ENCODE results near the gene CCT6B. TPM values are rescaled to one million over a fixed set of nuclear protein-coding genes. Genes with fewer than 3 reads are reported as not detected.

The CCT6B gene
- total and polyA plus RNA-seq, 9 of the 15 experiments (the other 6 are each of a cell fraction or from before 2014, with no cell fraction given): 0.25 to 0.91 (median 0.58) TPM

GRCh38 chr17:34991606-34992005, 30.3 kb upstream of the CCT6B start (continued):
- no peak for TF ChIP-seq ZNF707 (CRISPR knock-in tag; conservative IDR thresholded peaks at IDR 0.05)

GRCh38 chr17:34990921-34991365, 29.7 kb upstream of the CCT6B start:
- H3K36me3 ChIP-seq (ENCODE audit: control insufficient read depth, insufficient read depth, low read length): peaks cover 92% of the 10 kb centered on the region
- TF ChIP-seq PTBP1 (IDR thresholded peaks at IDR 0.05; ENCODE audit: low read depth, low read length): no peak
- no peak for TF ChIP-seq SRSF9 (IDR thresholded peaks at IDR 0.05; ENCODE audit: borderline replicate concordance, low read depth, low read length)
- no peak for TF ChIP-seq GABPB1 (CRISPR knock-in tag; IDR thresholded peaks at IDR 0.05)
- TF ChIP-seq BCLAF1 (IDR thresholded peaks at IDR 0.05; ENCODE audit: borderline replicate concordance in 1 of 2, control insufficient read depth in 1 of 2, low read depth in 2 of 2, low read length in 1 of 2): no peak
- TF ChIP-seq ZNF717 (CRISPR knock-in tag; IDR thresholded peaks at IDR 0.05): no peak
- no peak for TF ChIP-seq ZNF407 (IDR thresholded peaks at IDR 0.05; ENCODE audit: low read depth)
- no peak for TF ChIP-seq TAL1 (IDR thresholded peaks at IDR 0.05)
- TF ChIP-seq ILF3 (IDR thresholded peaks at IDR 0.05; ENCODE audit: borderline replicate concordance): no peak
- no peak for TF ChIP-seq TCF3 (CRISPR knock-in tag; IDR thresholded peaks at IDR 0.05)
- no peak for TF ChIP-seq ZKSCAN3 (CRISPR knock-in tag; IDR thresholded peaks at IDR 0.05)

More at GRCh38 chr17:34990921-34991365, 29.7 kb upstream of the CCT6B start:
- ChIA-PET POLR2A (interaction anchor here (0.6 to 3.8 kb wide), 5 partner anchors 9 to 315 kb away, joined by 3 to 27 read pairs (median 5); partner anchors contain the start of genes LIG3 and RAD51D), CTCF (ENCODE audit: low intra/inter-chr PET ratio) (no interaction called here)
- H3K4me2 ChIP-seq (ENCODE audit: insufficient read depth, low read length): no peak overlapping the region
- in situ Hi-C loops (cut with MboI) (no loop called here), intact Hi-C loops (cut with micrococcal nuclease) (no loop called here)
- no peaks in the 10 kb centered on the region for H3K9me3 ChIP-seq (replicated peaks; ENCODE audit: control insufficient read depth, insufficient read depth, low read depth, low read length)
- no TSS peak for BruUV-seq (replicated peaks)
- no peaks in the 10 kb centered on the region for H3K9me1 ChIP-seq (ENCODE audit: control insufficient read depth, insufficient read depth, low read length)
- FAIRE-seq (no peak), ATAC-seq (no peak), DNase-seq (ENCODE audit: extremely low read depth in 1 of 4, low spot score in 3 of 4) (no peak)
- H4K20me1 ChIP-seq (replicated peaks; ENCODE audit: control insufficient read depth, insufficient read depth, low read length): no peaks in the 10 kb centered on the region; the same call in 1 of the 2 replicates
- H3K27me3 ChIP-seq (ENCODE audit: control insufficient read depth in 2 of 2, insufficient read depth in 2 of 2, low read length in 2 of 2): no peaks in the 10 kb centered on the region
- 85% methylated on average over 6 of the region's 6 CpGs for WGBS (ENCODE audit: insufficient coverage, low coverage, missing lambda C conversion rate)
- peaks cover 9% of the 10 kb centered on the region for H3K79me2 ChIP-seq (ENCODE audit: control insufficient read depth, insufficient read depth, low read length)
- H3K4me3 ChIP-seq: no peak overlapping the region
- peaks cover 8 to 14% of the 10 kb centered on the region in 2 experiments; a peak in 4 of 5 replicates for H3K4me1 ChIP-seq (replicated peaks in 1 of 2; ENCODE audit: control insufficient read depth in 2 of 2, insufficient read depth in 2 of 2, low read length in 2 of 2)
- H2AFZ ChIP-seq (ENCODE audit: low read depth, low read length): no peak overlapping the region
- H3K9ac ChIP-seq (ENCODE audit: insufficient read depth in 1 of 2, low read depth in 2 of 2, low read length in 2 of 2): no peak overlapping the region
- H3K27ac ChIP-seq (ENCODE audit: extremely low read depth, low read depth, low read length): no peak overlapping the region
